ENCODE data around the gene AARSD1. TPM values are rescaled to one million over a fixed set of nuclear protein-coding genes. Genes with fewer than 3 reads are reported as not detected.
"Not testable (repeated sequence)": the region's sequence is repeated elsewhere in the genome, so short reads cannot be mapped to it uniquely, and the experiment has no call there.

The AARSD1 gene
- total RNA-seq, 1 experiment from 2014 or later: 96.6 TPM

DNA sequence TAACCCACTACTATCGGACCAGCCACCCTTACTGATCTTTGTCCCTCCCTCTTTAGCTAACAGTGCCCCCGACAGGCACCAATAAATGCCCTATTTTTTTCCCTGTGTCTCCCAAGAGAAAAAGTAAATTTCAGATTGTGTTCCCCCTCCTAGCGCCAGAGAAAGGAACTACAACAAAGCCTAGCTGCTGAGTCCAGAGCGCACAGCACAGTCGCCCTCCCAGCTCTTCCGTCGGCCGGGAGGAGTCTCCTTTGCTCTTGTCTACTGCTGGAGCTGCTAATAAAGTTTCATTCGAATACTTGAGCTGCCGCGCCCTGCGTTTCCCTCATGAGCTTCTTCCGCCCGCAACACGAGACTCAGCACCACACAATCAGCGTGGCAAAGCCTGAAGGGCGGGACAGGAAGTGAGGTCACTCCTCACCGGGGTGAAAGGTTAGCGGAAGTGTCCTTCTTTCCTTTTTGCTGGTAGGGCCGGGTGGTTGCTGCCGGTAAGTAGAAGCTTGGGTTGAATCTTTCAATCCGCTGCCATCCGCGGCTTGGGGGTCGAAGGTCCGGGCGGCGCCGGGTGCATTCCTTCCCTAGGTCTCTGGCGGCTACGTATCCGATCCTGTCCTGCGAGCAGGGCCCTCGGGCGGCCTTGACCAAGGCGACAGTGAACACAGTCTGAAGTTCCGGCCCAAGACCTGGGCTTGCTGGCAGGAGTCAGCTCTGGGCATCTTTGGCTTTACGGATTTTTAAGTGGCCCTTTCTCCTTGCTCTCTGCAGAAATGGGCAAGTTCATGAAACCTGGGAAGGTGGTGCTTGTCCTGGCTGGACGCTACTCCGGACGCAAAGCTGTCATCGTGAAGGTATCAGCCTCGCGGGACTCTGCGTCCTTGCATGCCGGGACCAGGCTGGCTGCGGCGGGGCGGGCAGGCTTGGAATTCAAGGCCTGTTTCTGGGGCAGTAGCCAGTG lies 34.0 kb upstream of the AARSD1 start, which contains the start of gene RPL27:
Gene RPL27, plus strand, starts transcription at position 436 of the 955 bp plus-strand sequence. Its CDS starts 332 bp downstream, at position 768.
- peak within 1 kb of the TSS; percentile 99 for H3K4me3 Mint-ChIP-seq (ENCODE audit: low read depth, unreplicated experiment)
- H3K36me3 Mint-ChIP-seq (ENCODE audit: insufficient read depth, unreplicated experiment): peaks cover 87% of the 10 kb centered on the region
- TF ChIP-seq, protein P1, sequence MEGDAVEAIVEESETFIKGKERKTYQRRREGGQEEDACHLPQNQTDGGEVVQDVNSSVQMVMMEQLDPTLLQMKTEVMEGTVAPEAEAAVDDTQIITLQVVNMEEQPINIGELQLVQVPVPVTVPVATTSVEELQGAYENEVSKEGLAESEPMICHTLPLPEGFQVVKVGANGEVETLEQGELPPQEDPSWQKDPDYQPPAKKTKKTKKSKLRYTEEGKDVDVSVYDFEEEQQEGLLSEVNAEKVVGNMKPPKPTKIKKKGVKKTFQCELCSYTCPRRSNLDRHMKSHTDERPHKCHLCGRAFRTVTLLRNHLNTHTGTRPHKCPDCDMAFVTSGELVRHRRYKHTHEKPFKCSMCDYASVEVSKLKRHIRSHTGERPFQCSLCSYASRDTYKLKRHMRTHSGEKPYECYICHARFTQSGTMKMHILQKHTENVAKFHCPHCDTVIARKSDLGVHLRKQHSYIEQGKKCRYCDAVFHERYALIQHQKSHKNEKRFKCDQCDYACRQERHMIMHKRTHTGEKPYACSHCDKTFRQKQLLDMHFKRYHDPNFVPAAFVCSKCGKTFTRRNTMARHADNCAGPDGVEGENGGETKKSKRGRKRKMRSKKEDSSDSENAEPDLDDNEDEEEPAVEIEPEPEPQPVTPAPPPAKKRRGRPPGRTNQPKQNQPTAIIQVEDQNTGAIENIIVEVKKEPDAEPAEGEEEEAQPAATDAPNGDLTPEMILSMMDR (IDR thresholded peaks at IDR 0.05; ENCODE audit: unreplicated experiment): peak; percentile 96
- DNase-seq: peak; percentile 99
- peaks cover 19% of the 10 kb centered on the region for H3K4me1 Mint-ChIP-seq (ENCODE audit: low read depth, unreplicated experiment)
- no peaks in the 10 kb centered on the region for H3K9me3 Mint-ChIP-seq (ENCODE audit: low read depth, unreplicated experiment)
- H3K27ac Mint-ChIP-seq (ENCODE audit: unreplicated experiment): peak within 1 kb of the TSS; percentile 100
- BruUV-seq (replicated peaks): TSS peak; percentile 77
- H3K27me3 Mint-ChIP-seq (ENCODE audit: unreplicated experiment): no peaks in the 10 kb centered on the region
- CTCF ChIA-PET: interaction anchor here (0.6 to 2.2 kb wide), 25 partner anchors 8 to 420 kb away, joined by 3 to 16 read pairs (median 4); partner anchors contain the start of genes AARSD1, BECN1, BRCA1 and IFI35
- intact Hi-C loops (cut with micrococcal nuclease; ENCODE audit: unreplicated experiment): loop anchor here (1.0 kb wide), 1 partner anchor 14 kb away; no protein-coding TSS in a partner anchor

DNA sequence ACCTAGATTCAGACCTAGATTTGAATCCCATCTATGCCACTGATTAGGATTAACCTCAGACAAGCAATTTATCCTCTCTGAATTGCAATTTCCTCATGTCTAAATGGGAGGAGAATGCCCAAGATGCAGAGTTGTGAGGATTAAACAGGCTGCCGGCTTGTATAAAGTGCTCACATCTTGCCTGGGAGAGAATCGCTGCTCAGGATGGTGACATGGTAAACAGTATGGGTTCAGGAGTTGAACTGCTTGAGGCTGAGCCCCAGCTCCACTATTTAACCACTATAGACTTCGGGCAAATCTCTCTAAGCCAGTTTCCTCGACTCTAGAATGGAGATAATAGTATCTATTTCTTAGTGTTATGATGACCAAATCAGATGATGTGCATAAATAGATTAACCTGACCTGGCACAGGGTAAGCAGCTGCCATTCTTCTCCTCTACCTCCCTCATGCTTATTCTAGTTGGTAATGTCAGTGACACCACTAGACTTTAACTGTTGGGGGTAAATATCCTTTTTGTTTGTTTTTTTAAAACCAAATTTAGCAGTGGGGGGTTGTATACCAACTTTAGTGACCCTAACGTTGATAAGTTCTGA lies 33.2 kb upstream of the AARSD1 start:
- TF ChIP-seq, protein P1 (IDR thresholded peaks at IDR 0.05; ENCODE audit: unreplicated experiment): no peak
- CTCF ChIA-PET: interaction anchor here (0.6 to 2.2 kb wide), 28 partner anchors 9 to 483 kb away, joined by 3 to 16 read pairs (median 4); partner anchors contain the start of genes AARSD1, AOC3, BECN1 and BRCA1
- intact Hi-C loops (cut with micrococcal nuclease; ENCODE audit: unreplicated experiment): no loop called here
- H3K9me3 Mint-ChIP-seq (ENCODE audit: low read depth, unreplicated experiment): no peaks in the 10 kb centered on the region
- DNase-seq: no peak
- no peaks in the 10 kb centered on the region for H3K27me3 Mint-ChIP-seq (ENCODE audit: unreplicated experiment)
- peaks cover 85% of the 10 kb centered on the region for H3K36me3 Mint-ChIP-seq (ENCODE audit: insufficient read depth, unreplicated experiment)
- H3K4me3 Mint-ChIP-seq (ENCODE audit: low read depth, unreplicated experiment): peak overlapping the region; percentile 99
- H3K27ac Mint-ChIP-seq (ENCODE audit: unreplicated experiment): peak overlapping the region; percentile 100
- BruUV-seq (replicated peaks): no TSS peak
- H3K4me1 Mint-ChIP-seq (ENCODE audit: low read depth, unreplicated experiment): peaks cover 19% of the 10 kb centered on the region

DNA sequence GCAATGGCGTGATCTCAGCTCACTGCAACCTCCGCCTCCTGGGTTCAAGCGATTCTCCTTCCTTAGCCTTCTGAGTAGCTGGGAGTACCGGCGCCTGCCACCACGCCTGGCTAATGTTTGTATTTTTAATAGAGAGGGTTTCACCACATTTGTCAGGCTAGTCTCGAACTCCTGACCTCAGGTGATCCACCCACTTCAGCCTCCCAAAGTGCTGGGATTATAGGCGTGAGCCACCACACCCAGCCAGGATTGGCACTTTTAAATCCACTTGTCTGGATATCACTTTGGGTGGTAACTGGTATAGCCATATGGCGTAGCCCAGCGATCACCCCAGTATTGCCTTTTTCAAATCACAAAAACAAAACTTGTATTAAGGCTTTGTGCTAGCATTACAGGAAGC lies 29.7 kb upstream of the AARSD1 start:
- H3K4me3 Mint-ChIP-seq (ENCODE audit: low read depth, unreplicated experiment); BruUV-seq (replicated peaks); intact Hi-C loops (cut with micrococcal nuclease; ENCODE audit: unreplicated experiment); DNase-seq; H3K27ac Mint-ChIP-seq (ENCODE audit: unreplicated experiment); H3K9me3 Mint-ChIP-seq (ENCODE audit: low read depth, unreplicated experiment); H3K27me3 Mint-ChIP-seq (ENCODE audit: unreplicated experiment): not testable (repeated sequence)
- CTCF ChIA-PET: interaction anchor here (0.6 kb wide), 1 partner anchor 97 kb away, joined by 5 read pairs; no protein-coding TSS in a partner anchor
- Mint-ChIP-seq H3K36me3 (ENCODE audit: insufficient read depth, unreplicated experiment) (peaks cover 77% of the 10 kb centered on the region), H3K4me1 (ENCODE audit: low read depth, unreplicated experiment) (peaks cover 21% of the 10 kb centered on the region)

- no peak overlapping the region for H3K27ac Mint-ChIP-seq (ENCODE audit: unreplicated experiment)
Measured at GRCh38 chr17:42992872-42993271, 28.6 kb upstream of the AARSD1 start.

More at GRCh38 chr17:42992872-42993271, 28.6 kb upstream of the AARSD1 start:
- H3K36me3 Mint-ChIP-seq (ENCODE audit: insufficient read depth, unreplicated experiment): peaks cover 77% of the 10 kb centered on the region
- CTCF ChIA-PET: no interaction called here
- intact Hi-C loops (cut with micrococcal nuclease; ENCODE audit: unreplicated experiment): no loop called here
- no peak for DNase-seq
- BruUV-seq (replicated peaks): no TSS peak
- TF ChIP-seq, protein P1 (IDR thresholded peaks at IDR 0.05; ENCODE audit: unreplicated experiment): no peak
- no peaks in the 10 kb centered on the region for H3K27me3 Mint-ChIP-seq (ENCODE audit: unreplicated experiment)
- H3K4me3 Mint-ChIP-seq (ENCODE audit: low read depth, unreplicated experiment): no peak overlapping the region
- no peaks in the 10 kb centered on the region for H3K9me3 Mint-ChIP-seq (ENCODE audit: low read depth, unreplicated experiment)
- H3K4me1 Mint-ChIP-seq (ENCODE audit: low read depth, unreplicated experiment): peaks cover 17% of the 10 kb centered on the region
